RWPE2 (cell line): ENCODE results near the gene PLA2G4D.

ENCODE experiments used
- ATAC-seq: fragments of 200-7000 bp; cut with Tn5 transposase; 3 replicates; pipeline ENCODE4 v1.9.1; 2021; ENCODE audit warnings: low read depth
- DNase-seq: peaks from one replicate; pipeline ENCODE4 v3.0.0-alpha.2; 2020; ENCODE audit warnings: low spot score
- H3K27ac ChIP-seq: fragments of 450-650 bp; 2 replicates; pipeline ENCODE4 v1.5.1; 2017; ENCODE audit warnings: mild to moderate bottlenecking; ENCODE audit not compliant: poor library complexity, severe bottlenecking
- H3K27me3 ChIP-seq: fragments of 250-450 bp; sonication (Bioruptor Pico); 2 replicates; pipeline ENCODE4 v1.5.1; 2021; ENCODE audit warnings: mild to moderate bottlenecking, moderate library complexity; ENCODE audit not compliant: insufficient read depth, poor library complexity, severe bottlenecking
- H3K36me3 ChIP-seq: fragments of 250-450 bp; sonication (Bioruptor Pico); 2 replicates; pipeline ENCODE4 v1.5.1; 2020; ENCODE audit warnings: low read depth, mild to moderate bottlenecking, moderate library complexity
- H3K4me1 ChIP-seq: fragments of 250-450 bp; sonication (Bioruptor Pico); 2 replicates; pipeline ENCODE4 v1.5.1; 2021; ENCODE audit warnings: mild to moderate bottlenecking, moderate library complexity; ENCODE audit not compliant: insufficient read depth, poor library complexity, severe bottlenecking
- H3K4me3 ChIP-seq: fragments of 250-450 bp; sonication (Bioruptor Pico); 2 replicates; pipeline ENCODE4 v1.5.1; 2021; ENCODE audit warnings: mild to moderate bottlenecking, moderate library complexity; ENCODE audit not compliant: severe bottlenecking
- H3K9me3 ChIP-seq: fragments of 250-450 bp; sonication (Bioruptor Pico); 2 replicates; pipeline ENCODE4 v1.5.1; 2021; ENCODE audit warnings: mild to moderate bottlenecking, moderate library complexity; ENCODE audit not compliant: severe bottlenecking
- TF ChIP-seq, protein P1 (sequence below): fragments of 450-650 bp; IDR thresholded peaks from one replicate; pipeline ENCODE4 v1.5.1; 2017; ENCODE audit warnings: mild to moderate bottlenecking, moderate library complexity; ENCODE audit not compliant: poor library complexity, severe bottlenecking

Gene PLA2G4D

DNA sequence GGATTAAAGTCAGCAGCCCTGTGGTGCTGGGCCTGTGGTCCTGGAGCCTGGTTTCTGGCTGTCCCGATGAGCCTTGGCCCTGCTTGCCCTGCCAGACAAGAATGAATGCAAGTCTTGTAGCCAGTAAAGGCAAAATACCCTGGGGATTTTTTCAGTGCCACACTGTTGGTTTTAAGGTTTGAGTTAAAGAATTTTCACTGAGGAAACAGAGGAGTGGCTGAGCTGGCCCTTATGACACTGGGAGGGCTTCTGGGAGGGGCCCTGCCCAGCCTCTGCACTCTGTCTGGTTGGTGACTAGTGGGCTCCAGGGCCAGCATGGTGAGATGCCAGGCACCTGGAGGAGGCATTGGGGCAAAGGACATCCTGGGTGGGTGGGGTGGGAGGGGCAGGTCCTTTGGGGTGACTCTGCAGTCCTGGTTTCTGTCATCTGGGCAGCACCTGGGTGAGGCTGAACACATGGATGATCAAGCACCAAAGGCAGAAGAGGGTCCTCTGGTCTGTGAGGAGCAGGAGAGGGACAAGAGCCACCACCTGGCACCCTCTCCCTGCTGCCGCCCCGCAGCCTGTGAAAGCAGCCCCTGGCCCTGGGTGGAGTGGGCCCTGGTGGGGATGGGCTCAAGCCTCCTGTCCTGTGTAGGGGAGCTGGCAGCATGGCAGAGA is 61.0 kb downstream of the PLA2G4D start:
- H3K27me3 ChIP-seq: no peaks in the 10 kb centered on the region
- H3K27ac ChIP-seq: peak overlapping the region; percentile 84
- no peaks in the 10 kb centered on the region for H3K9me3 ChIP-seq
- DNase-seq (peak; percentile 42), ATAC-seq (no peak)
- no peak overlapping the region for H3K4me3 ChIP-seq
- H3K36me3 ChIP-seq: no peaks in the 10 kb centered on the region
- H3K4me1 ChIP-seq: peaks cover 46% of the 10 kb centered on the region
- TF ChIP-seq, protein P1, sequence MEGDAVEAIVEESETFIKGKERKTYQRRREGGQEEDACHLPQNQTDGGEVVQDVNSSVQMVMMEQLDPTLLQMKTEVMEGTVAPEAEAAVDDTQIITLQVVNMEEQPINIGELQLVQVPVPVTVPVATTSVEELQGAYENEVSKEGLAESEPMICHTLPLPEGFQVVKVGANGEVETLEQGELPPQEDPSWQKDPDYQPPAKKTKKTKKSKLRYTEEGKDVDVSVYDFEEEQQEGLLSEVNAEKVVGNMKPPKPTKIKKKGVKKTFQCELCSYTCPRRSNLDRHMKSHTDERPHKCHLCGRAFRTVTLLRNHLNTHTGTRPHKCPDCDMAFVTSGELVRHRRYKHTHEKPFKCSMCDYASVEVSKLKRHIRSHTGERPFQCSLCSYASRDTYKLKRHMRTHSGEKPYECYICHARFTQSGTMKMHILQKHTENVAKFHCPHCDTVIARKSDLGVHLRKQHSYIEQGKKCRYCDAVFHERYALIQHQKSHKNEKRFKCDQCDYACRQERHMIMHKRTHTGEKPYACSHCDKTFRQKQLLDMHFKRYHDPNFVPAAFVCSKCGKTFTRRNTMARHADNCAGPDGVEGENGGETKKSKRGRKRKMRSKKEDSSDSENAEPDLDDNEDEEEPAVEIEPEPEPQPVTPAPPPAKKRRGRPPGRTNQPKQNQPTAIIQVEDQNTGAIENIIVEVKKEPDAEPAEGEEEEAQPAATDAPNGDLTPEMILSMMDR: no peak

DNA sequence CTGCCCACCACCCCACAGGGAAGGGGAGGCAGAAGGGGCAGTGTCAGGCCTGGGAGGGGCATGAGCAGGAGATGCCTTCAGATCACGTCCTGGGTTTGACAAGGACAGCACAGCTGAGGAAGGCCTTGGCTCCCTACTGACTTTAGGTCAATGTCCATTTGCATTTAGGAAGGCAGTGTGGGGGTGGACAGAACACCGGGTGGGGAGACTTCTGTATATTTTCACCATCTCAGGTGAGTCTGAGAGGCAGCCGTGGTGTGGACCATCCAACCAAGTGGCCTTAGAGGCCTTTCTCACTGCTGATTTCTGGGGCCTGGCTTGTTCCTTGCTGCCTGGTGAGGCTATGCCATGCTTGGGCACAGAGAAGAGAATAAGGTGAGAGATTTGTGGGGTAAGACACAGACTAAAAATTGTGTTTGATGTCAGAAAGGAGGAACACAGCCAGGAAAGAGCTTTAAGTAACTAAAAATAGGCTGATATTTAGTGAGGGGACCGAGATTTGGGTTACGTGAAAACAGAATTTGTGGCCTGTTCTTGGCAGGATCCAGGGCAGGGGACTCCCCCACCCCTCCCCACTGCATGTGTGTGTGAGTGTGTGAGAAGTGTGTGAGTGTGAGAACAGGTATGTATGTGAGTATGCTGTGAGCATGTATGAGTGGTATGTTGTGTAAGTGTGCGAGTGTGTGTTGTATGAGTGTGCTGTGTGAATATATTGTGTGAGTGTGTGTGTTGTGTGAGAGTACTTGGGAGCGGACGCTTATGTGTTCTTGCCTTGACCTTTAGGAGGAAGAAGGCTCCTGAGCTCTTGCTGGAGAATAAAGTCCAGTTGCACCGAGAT is 61.8 kb downstream of the PLA2G4D start:
- no peak for ATAC-seq
- H3K36me3 ChIP-seq: no peaks in the 10 kb centered on the region
- peak overlapping the region; percentile 84 for H3K27ac ChIP-seq

DNA sequence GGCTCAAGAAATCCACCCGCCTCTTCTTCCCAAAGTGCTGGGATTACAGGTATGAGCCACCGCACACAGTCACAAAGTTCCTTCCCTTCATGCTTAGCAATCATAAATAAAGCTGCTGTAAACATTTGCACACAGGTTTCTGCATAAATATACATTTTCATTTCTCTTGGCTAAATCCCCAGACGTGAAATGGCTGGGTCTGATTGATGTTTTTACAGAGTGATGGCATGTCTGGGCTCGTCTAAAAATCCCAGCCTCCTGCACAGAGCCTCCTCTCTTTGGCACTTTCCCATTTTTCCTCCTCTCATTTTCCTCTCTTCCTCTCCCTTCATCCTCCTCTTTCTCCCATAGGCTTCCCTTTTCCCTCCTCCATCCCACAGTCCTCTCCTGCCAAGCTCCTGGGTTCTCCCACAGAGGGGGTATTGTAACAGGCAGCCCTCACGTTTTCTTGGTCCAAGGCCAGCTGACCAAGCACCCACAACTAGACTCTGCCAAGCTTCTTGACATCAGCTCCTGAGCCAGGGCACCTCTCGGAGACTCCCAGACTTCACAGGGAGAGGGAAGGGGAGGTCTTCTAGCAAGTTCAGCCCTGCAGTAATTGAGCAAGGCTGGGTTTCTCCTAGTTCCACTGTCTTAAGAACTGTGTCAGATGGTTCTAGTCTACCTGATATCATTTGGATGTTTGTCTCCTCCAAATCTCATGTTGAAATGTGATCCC is 63.0 kb downstream of the PLA2G4D start:
- Histone ChIP-seq H3K4me1 (peaks cover 35% of the 10 kb centered on the region), H3K9me3 (no peaks in the 10 kb centered on the region), H3K27ac (peak overlapping the region; percentile 84), H3K36me3 (no peaks in the 10 kb centered on the region), H3K27me3 (no peaks in the 10 kb centered on the region), H3K4me3 (no peak overlapping the region)
- peak; percentile 49 for ATAC-seq
- DNase-seq: peak; percentile 65
- TF ChIP-seq, protein P1: no peak

More for the DNA sequence above, 61.8 kb downstream of the PLA2G4D start:
- DNase-seq: peak; percentile 47
- Histone ChIP-seq H3K27me3 (no peaks in the 10 kb centered on the region), H3K9me3 (no peaks in the 10 kb centered on the region), H3K4me1 (peaks cover 38% of the 10 kb centered on the region), H3K4me3 (no peak overlapping the region)
- TF ChIP-seq, protein P1: no peak

DNA sequence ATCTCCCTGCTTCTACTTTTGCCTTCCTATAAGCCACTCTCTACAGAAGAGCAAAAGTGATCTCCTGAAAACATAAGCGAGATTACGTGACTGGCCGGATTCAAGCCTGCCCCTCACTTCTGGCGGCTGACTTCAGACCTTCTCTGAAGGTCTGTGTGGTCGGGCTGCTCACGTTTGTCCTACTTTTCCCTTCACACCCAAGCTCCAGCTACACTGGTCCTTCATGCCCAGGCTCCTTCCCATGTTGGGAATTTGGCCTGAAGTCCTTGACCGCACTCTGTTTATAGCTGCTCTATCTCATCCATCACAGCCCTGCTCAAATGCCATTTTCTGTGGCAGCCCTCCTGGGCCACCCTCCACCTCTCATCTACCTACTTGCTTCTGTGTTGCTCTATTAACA is 66.8 kb downstream of the PLA2G4D start:
- Histone ChIP-seq H3K27me3 (no peaks in the 10 kb centered on the region), H3K9me3 (no peaks in the 10 kb centered on the region), H3K36me3 (no peaks in the 10 kb centered on the region), H3K4me1 (peaks cover 15% of the 10 kb centered on the region), H3K4me3 (no peak overlapping the region), H3K27ac (no peak overlapping the region)
- TF ChIP-seq, protein P1: no peak
- no peak for ATAC-seq
- DNase-seq: peak; percentile 29
